Measurements from ENCODE around the gene SSTR3. TPM values are rescaled to one million over a fixed set of nuclear protein-coding genes. Genes with fewer than 3 reads are reported as not detected.

SSTR3 gene
- total and polyA plus RNA-seq, 9 of the 15 experiments (the other 6 are each of a cell fraction or from before 2014, with no cell fraction given): 0.03 TPM; not detected in 8

DNA sequence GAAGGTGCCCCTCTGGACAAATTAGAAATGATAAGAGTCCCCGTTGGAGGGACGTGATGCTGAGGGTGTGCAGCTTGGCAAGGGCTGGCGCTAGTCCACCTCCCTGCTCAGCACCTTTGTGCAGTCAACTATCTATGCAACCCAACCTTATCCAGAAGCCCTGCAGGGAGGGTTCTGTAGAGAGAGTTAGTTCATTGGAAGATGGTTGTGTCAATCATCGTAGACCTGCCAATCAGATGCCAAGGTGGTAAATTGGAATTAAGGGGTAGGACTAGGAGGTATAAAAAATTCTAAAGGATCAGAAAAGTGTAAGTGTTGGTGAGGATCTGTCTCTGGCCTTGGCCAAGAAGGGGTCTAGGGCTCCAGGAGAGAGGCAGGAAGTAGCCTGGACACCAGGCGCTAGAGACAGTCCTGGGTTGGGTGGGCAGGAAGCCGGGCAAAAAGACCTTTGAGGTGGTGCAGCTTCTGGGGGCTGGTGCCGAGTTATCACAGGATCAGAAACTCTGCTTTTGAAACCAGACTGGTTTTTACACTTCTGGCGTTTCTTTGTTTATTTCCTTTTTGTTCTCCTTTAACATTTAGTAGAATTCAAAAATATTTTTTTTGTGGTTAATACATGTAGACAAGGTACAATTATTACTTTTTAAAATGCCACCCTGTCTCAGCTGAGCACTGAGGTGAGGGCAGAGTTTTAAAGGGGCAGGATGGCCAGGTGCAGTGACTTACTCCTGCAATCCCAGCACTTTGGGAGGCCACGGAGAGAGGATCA is 25.9 kb downstream of the SSTR3 start:
- no peak overlapping the region for H3K4me3 ChIP-seq
- TF ChIP-seq SNIP1 (IDR thresholded peaks at IDR 0.05; ENCODE audit: low read depth): no peak
- TF ChIP-seq HMG20A (CRISPR knock-in tag; conservative IDR thresholded peaks at IDR 0.05): no peak
- TF ChIP-seq, protein P1, sequence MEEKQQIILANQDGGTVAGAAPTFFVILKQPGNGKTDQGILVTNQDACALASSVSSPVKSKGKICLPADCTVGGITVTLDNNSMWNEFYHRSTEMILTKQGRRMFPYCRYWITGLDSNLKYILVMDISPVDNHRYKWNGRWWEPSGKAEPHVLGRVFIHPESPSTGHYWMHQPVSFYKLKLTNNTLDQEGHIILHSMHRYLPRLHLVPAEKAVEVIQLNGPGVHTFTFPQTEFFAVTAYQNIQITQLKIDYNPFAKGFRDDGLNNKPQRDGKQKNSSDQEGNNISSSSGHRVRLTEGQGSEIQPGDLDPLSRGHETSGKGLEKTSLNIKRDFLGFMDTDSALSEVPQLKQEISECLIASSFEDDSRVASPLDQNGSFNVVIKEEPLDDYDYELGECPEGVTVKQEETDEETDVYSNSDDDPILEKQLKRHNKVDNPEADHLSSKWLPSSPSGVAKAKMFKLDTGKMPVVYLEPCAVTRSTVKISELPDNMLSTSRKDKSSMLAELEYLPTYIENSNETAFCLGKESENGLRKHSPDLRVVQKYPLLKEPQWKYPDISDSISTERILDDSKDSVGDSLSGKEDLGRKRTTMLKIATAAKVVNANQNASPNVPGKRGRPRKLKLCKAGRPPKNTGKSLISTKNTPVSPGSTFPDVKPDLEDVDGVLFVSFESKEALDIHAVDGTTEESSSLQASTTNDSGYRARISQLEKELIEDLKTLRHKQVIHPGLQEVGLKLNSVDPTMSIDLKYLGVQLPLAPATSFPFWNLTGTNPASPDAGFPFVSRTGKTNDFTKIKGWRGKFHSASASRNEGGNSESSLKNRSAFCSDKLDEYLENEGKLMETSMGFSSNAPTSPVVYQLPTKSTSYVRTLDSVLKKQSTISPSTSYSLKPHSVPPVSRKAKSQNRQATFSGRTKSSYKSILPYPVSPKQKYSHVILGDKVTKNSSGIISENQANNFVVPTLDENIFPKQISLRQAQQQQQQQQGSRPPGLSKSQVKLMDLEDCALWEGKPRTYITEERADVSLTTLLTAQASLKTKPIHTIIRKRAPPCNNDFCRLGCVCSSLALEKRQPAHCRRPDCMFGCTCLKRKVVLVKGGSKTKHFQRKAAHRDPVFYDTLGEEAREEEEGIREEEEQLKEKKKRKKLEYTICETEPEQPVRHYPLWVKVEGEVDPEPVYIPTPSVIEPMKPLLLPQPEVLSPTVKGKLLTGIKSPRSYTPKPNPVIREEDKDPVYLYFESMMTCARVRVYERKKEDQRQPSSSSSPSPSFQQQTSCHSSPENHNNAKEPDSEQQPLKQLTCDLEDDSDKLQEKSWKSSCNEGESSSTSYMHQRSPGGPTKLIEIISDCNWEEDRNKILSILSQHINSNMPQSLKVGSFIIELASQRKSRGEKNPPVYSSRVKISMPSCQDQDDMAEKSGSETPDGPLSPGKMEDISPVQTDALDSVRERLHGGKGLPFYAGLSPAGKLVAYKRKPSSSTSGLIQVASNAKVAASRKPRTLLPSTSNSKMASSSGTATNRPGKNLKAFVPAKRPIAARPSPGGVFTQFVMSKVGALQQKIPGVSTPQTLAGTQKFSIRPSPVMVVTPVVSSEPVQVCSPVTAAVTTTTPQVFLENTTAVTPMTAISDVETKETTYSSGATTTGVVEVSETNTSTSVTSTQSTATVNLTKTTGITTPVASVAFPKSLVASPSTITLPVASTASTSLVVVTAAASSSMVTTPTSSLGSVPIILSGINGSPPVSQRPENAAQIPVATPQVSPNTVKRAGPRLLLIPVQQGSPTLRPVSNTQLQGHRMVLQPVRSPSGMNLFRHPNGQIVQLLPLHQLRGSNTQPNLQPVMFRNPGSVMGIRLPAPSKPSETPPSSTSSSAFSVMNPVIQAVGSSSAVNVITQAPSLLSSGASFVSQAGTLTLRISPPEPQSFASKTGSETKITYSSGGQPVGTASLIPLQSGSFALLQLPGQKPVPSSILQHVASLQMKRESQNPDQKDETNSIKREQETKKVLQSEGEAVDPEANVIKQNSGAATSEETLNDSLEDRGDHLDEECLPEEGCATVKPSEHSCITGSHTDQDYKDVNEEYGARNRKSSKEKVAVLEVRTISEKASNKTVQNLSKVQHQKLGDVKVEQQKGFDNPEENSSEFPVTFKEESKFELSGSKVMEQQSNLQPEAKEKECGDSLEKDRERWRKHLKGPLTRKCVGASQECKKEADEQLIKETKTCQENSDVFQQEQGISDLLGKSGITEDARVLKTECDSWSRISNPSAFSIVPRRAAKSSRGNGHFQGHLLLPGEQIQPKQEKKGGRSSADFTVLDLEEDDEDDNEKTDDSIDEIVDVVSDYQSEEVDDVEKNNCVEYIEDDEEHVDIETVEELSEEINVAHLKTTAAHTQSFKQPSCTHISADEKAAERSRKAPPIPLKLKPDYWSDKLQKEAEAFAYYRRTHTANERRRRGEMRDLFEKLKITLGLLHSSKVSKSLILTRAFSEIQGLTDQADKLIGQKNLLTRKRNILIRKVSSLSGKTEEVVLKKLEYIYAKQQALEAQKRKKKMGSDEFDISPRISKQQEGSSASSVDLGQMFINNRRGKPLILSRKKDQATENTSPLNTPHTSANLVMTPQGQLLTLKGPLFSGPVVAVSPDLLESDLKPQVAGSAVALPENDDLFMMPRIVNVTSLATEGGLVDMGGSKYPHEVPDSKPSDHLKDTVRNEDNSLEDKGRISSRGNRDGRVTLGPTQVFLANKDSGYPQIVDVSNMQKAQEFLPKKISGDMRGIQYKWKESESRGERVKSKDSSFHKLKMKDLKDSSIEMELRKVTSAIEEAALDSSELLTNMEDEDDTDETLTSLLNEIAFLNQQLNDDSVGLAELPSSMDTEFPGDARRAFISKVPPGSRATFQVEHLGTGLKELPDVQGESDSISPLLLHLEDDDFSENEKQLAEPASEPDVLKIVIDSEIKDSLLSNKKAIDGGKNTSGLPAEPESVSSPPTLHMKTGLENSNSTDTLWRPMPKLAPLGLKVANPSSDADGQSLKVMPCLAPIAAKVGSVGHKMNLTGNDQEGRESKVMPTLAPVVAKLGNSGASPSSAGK (IDR thresholded peaks at IDR 0.05): no peak
- peak; percentile 88 for TF ChIP-seq NFYB (IDR thresholded peaks at IDR 0.05; ENCODE audit: extremely low read depth, insufficient read length)
- no peak for TF ChIP-seq SMARCA5 (IDR thresholded peaks at IDR 0.05)
- no peak for TF ChIP-seq XRCC4 (IDR thresholded peaks at IDR 0.05; ENCODE audit: extremely low read depth, insufficient read depth, insufficient read length)
- no peak for TF ChIP-seq NCOR1 (IDR thresholded peaks at IDR 0.05)
- TF ChIP-seq, protein P2, sequence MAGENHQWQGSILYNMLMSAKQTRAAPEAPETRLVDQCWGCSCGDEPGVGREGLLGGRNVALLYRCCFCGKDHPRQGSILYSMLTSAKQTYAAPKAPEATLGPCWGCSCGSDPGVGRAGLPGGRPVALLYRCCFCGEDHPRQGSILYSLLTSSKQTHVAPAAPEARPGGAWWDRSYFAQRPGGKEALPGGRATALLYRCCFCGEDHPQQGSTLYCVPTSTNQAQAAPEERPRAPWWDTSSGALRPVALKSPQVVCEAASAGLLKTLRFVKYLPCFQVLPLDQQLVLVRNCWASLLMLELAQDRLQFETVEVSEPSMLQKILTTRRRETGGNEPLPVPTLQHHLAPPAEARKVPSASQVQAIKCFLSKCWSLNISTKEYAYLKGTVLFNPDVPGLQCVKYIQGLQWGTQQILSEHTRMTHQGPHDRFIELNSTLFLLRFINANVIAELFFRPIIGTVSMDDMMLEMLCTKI (IDR thresholded peaks at IDR 0.05; ENCODE audit: partially characterized antibody): no peak
- TF ChIP-seq ZNF175 (CRISPR knock-in tag; IDR thresholded peaks at IDR 0.05; ENCODE audit: low read depth): no peak

More for the DNA sequence above, 25.9 kb downstream of the SSTR3 start:
- DNase-seq (ENCODE audit: extremely low read depth in 1 of 4, low spot score in 3 of 4) (peak; percentile 72 to 86 (median 80)), FAIRE-seq (no peak), ATAC-seq (peak; percentile 84)
- ChIA-PET CTCF (ENCODE audit: low intra/inter-chr PET ratio) (no interaction called here), POLR2A (interaction anchor here (0.5 to 0.6 kb wide), 2 partner anchors 10 to 58 kb away, joined by 3 read pairs; no protein-coding TSS in a partner anchor)
- Histone ChIP-seq H3K79me2 (ENCODE audit: control insufficient read depth, insufficient read depth, low read length) (no peaks in the 10 kb centered on the region), H4K20me1 (replicated peaks; ENCODE audit: control insufficient read depth, insufficient read depth, low read length) (0 out of 2 replicates have a peak, but pooled peaks cover 3% of the 10 kb centered on the region), H2AFZ (ENCODE audit: low read depth, low read length) (no peak overlapping the region), H3K36me3 (ENCODE audit: control insufficient read depth, insufficient read depth, low read length) (no peaks in the 10 kb centered on the region), H3K4me1 (replicated peaks in 1 of 2; ENCODE audit: control insufficient read depth in 2 of 2, insufficient read depth in 2 of 2, low read length in 2 of 2) (peaks cover 9 to 26% of the 10 kb centered on the region in 2 experiments), H3K9me1 (ENCODE audit: control insufficient read depth, insufficient read depth, low read length) (no peaks in the 10 kb centered on the region), H3K27me3 (ENCODE audit: control insufficient read depth in 2 of 2, insufficient read depth in 2 of 2, low read length in 2 of 2) (peaks cover 0 to 40% of the 10 kb centered on the region in 2 experiments; a peak in 2 of 5 replicates), H3K9ac (ENCODE audit: insufficient read depth in 1 of 2, low read depth in 2 of 2, low read length in 2 of 2) (no peak overlapping the region), H3K4me2 (ENCODE audit: insufficient read depth, low read length) (no peak overlapping the region), H3K9me3 (replicated peaks; ENCODE audit: control insufficient read depth, insufficient read depth, low read depth, low read length) (no peaks in the 10 kb centered on the region), H3K27ac (ENCODE audit: extremely low read depth, low read depth, low read length) (no peak overlapping the region)
- WGBS (ENCODE audit: insufficient coverage, low coverage, missing lambda C conversion rate): 21% methylated on average over 8 of the region's 9 CpGs
- in situ Hi-C loops (cut with MboI) (no loop called here), intact Hi-C loops (cut with micrococcal nuclease) (no loop called here)
- BruUV-seq (replicated peaks): no TSS peak

Data from K562 (cell line).